ENCODE results near the gene PTPRN2. TPM values are rescaled to one million over a fixed set of nuclear protein-coding genes. Genes with fewer than 3 reads are reported as not detected.

PTPRN2 gene
- polyA plus RNA-seq, 2 donors: 0.37 to 0.40 TPM

GRCh38 chr7:157787275-157787701 is 800.3 kb downstream of the PTPRN2 start:
- 88 to 90% methylated on average over 13 of the region's 13 CpGs for WGBS, 2 donors
- peaks cover 0 to 4% of the 10 kb centered on the region in 2 donors for H3K27me3 ChIP-seq (ENCODE audit: control insufficient read depth in 1 of 2, insufficient read depth in 2 of 2, low read length in 2 of 2)
- H3K36me3 ChIP-seq (ENCODE audit: control insufficient read depth in 2 of 2, insufficient read depth in 2 of 2, low read length in 1 of 2): no peaks in the 10 kb centered on the region
- H3K27ac ChIP-seq (ENCODE audit: low read depth in 2 of 2, low read length in 1 of 2): no peak overlapping the region
- no peak overlapping the region for H3K4me3 ChIP-seq (ENCODE audit: low read depth in 1 of 2, low read length in 2 of 2)
- H3K4me1 ChIP-seq (ENCODE audit: control insufficient read depth in 2 of 2, insufficient read depth in 2 of 2, low read length in 1 of 2): peaks cover 0 to 3% of the 10 kb centered on the region in 2 donors
- no peaks in the 10 kb centered on the region for H3K9me3 ChIP-seq (ENCODE audit: control insufficient read depth in 2 of 2, insufficient read depth in 1 of 2, low read depth in 1 of 2, low read length in 1 of 2)

GRCh38 chr7:157786375-157787274 is 801.0 kb downstream of the PTPRN2 start:
- H3K4me1 ChIP-seq (ENCODE audit: control insufficient read depth in 2 of 2, insufficient read depth in 2 of 2, low read length in 1 of 2): peaks cover 0 to 3% of the 10 kb centered on the region in 2 donors
- WGBS, 2 donors: 91 to 93% methylated on average over 22 to 38 of the region's 47 CpGs
- no peaks in the 10 kb centered on the region for H3K27me3 ChIP-seq (ENCODE audit: control insufficient read depth in 1 of 2, insufficient read depth in 2 of 2, low read length in 2 of 2)

GRCh38 chr7:157785486-157786186 is 802.0 kb downstream of the PTPRN2 start:
- 89 to 90% methylated on average over 32 of the region's 32 CpGs for WGBS, 2 donors
- Histone ChIP-seq H3K9me3 (ENCODE audit: control insufficient read depth in 2 of 2, insufficient read depth in 1 of 2, low read depth in 1 of 2, low read length in 1 of 2) (no peaks in the 10 kb centered on the region), H3K27ac (ENCODE audit: low read depth in 2 of 2, low read length in 1 of 2) (no peak overlapping the region), H3K4me3 (ENCODE audit: low read depth in 1 of 2, low read length in 2 of 2) (no peak overlapping the region), H3K27me3 (ENCODE audit: control insufficient read depth in 1 of 2, insufficient read depth in 2 of 2, low read length in 2 of 2) (no peaks in the 10 kb centered on the region), H3K36me3 (ENCODE audit: control insufficient read depth in 2 of 2, insufficient read depth in 2 of 2, low read length in 1 of 2) (no peaks in the 10 kb centered on the region), H3K4me1 (ENCODE audit: control insufficient read depth in 2 of 2, insufficient read depth in 2 of 2, low read length in 1 of 2) (peaks cover 0 to 3% of the 10 kb centered on the region in 2 donors)

More at GRCh38 chr7:157786375-157787274, 801.0 kb downstream of the PTPRN2 start:
- Histone ChIP-seq H3K36me3 (ENCODE audit: control insufficient read depth in 2 of 2, insufficient read depth in 2 of 2, low read length in 1 of 2) (no peaks in the 10 kb centered on the region), H3K9me3 (ENCODE audit: control insufficient read depth in 2 of 2, insufficient read depth in 1 of 2, low read depth in 1 of 2, low read length in 1 of 2) (no peaks in the 10 kb centered on the region), H3K27ac (ENCODE audit: low read depth in 2 of 2, low read length in 1 of 2) (no peak overlapping the region), H3K4me3 (ENCODE audit: low read depth in 1 of 2, low read length in 2 of 2) (no peak overlapping the region)

- Histone ChIP-seq H3K36me3 (ENCODE audit: control insufficient read depth in 2 of 2, insufficient read depth in 2 of 2, low read length in 1 of 2) (no peaks in the 10 kb centered on the region), H3K4me1 (ENCODE audit: control insufficient read depth in 2 of 2, insufficient read depth in 2 of 2, low read length in 1 of 2) (peaks cover 0 to 3% of the 10 kb centered on the region in 2 donors), H3K4me3 (ENCODE audit: low read depth in 1 of 2, low read length in 2 of 2) (no peak overlapping the region), H3K27me3 (ENCODE audit: control insufficient read depth in 1 of 2, insufficient read depth in 2 of 2, low read length in 2 of 2) (no peaks in the 10 kb centered on the region), H3K27ac (ENCODE audit: low read depth in 2 of 2, low read length in 1 of 2) (no peak overlapping the region), H3K9me3 (ENCODE audit: control insufficient read depth in 2 of 2, insufficient read depth in 1 of 2, low read depth in 1 of 2, low read length in 1 of 2) (no peaks in the 10 kb centered on the region)
- 84 to 88% methylated on average over 26 of the region's 26 CpGs for WGBS, 2 donors
Observed at GRCh38 chr7:157784979-157785441, 802.6 kb downstream of the PTPRN2 start.

- 67 to 77% methylated on average over 27 of the region's 27 CpGs for WGBS, 2 donors
- H3K36me3 ChIP-seq (ENCODE audit: control insufficient read depth in 2 of 2, insufficient read depth in 2 of 2, low read length in 1 of 2): no peaks in the 10 kb centered on the region
- no peak overlapping the region for H3K4me3 ChIP-seq (ENCODE audit: low read depth in 1 of 2, low read length in 2 of 2)
- peaks cover 0 to 3% of the 10 kb centered on the region in 2 donors for H3K4me1 ChIP-seq (ENCODE audit: control insufficient read depth in 2 of 2, insufficient read depth in 2 of 2, low read length in 1 of 2)
- H3K27me3 ChIP-seq (ENCODE audit: control insufficient read depth in 1 of 2, insufficient read depth in 2 of 2, low read length in 2 of 2): no peaks in the 10 kb centered on the region
- no peaks in the 10 kb centered on the region for H3K9me3 ChIP-seq (ENCODE audit: control insufficient read depth in 2 of 2, insufficient read depth in 1 of 2, low read depth in 1 of 2, low read length in 1 of 2)
- H3K27ac ChIP-seq (ENCODE audit: low read depth in 2 of 2, low read length in 1 of 2): no peak overlapping the region
Observed at GRCh38 chr7:157784041-157784835, 803.4 kb downstream of the PTPRN2 start.

- H3K4me3 ChIP-seq (ENCODE audit: low read depth in 1 of 2, low read length in 2 of 2): no peak overlapping the region
- H3K27me3 ChIP-seq (ENCODE audit: control insufficient read depth in 1 of 2, insufficient read depth in 2 of 2, low read length in 2 of 2): no peaks in the 10 kb centered on the region
- H3K9me3 ChIP-seq (ENCODE audit: control insufficient read depth in 2 of 2, insufficient read depth in 1 of 2, low read depth in 1 of 2, low read length in 1 of 2): no peaks in the 10 kb centered on the region
- 84 to 89% methylated on average over 12 of the region's 12 CpGs for WGBS, 2 donors
- no peaks in the 10 kb centered on the region for H3K36me3 ChIP-seq (ENCODE audit: control insufficient read depth in 2 of 2, insufficient read depth in 2 of 2, low read length in 1 of 2)
- H3K27ac ChIP-seq (ENCODE audit: low read depth in 2 of 2, low read length in 1 of 2): no peak overlapping the region
- H3K4me1 ChIP-seq (ENCODE audit: control insufficient read depth in 2 of 2, insufficient read depth in 2 of 2, low read length in 1 of 2): peaks cover 0 to 3% of the 10 kb centered on the region in 2 donors
Observed at GRCh38 chr7:157782041-157782440, 805.6 kb downstream of the PTPRN2 start.

- no peaks in the 10 kb centered on the region for H3K27me3 ChIP-seq (ENCODE audit: control insufficient read depth in 1 of 2, insufficient read depth in 2 of 2, low read length in 2 of 2)
Observed at GRCh38 chr7:157780721-157781120, 806.9 kb downstream of the PTPRN2 start.

GRCh38 chr7:157780312-157780711 is 807.3 kb downstream of the PTPRN2 start:
- Histone ChIP-seq H3K9me3 (ENCODE audit: control insufficient read depth in 2 of 2, insufficient read depth in 1 of 2, low read depth in 1 of 2, low read length in 1 of 2) (no peaks in the 10 kb centered on the region), H3K4me3 (ENCODE audit: low read depth in 1 of 2, low read length in 2 of 2) (no peak overlapping the region), H3K27ac (ENCODE audit: low read depth in 2 of 2, low read length in 1 of 2) (no peak overlapping the region), H3K4me1 (ENCODE audit: control insufficient read depth in 2 of 2, insufficient read depth in 2 of 2, low read length in 1 of 2) (peaks cover 0 to 3% of the 10 kb centered on the region in 2 donors), H3K27me3 (ENCODE audit: control insufficient read depth in 1 of 2, insufficient read depth in 2 of 2, low read length in 2 of 2) (no peaks in the 10 kb centered on the region), H3K36me3 (ENCODE audit: control insufficient read depth in 2 of 2, insufficient read depth in 2 of 2, low read length in 1 of 2) (no peaks in the 10 kb centered on the region)
- WGBS, 2 donors: 78 to 86% methylated on average over 15 of the region's 15 CpGs

More at GRCh38 chr7:157780721-157781120, 806.9 kb downstream of the PTPRN2 start:
- Histone ChIP-seq H3K36me3 (ENCODE audit: control insufficient read depth in 2 of 2, insufficient read depth in 2 of 2, low read length in 1 of 2) (no peaks in the 10 kb centered on the region), H3K4me3 (ENCODE audit: low read depth in 1 of 2, low read length in 2 of 2) (no peak overlapping the region), H3K4me1 (ENCODE audit: control insufficient read depth in 2 of 2, insufficient read depth in 2 of 2, low read length in 1 of 2) (peaks cover 0 to 3% of the 10 kb centered on the region in 2 donors), H3K9me3 (ENCODE audit: control insufficient read depth in 2 of 2, insufficient read depth in 1 of 2, low read depth in 1 of 2, low read length in 1 of 2) (no peaks in the 10 kb centered on the region), H3K27ac (ENCODE audit: low read depth in 2 of 2, low read length in 1 of 2) (no peak overlapping the region)
- WGBS, 2 donors: 88% methylated on average over 15 of the region's 15 CpGs

- 83 to 85% methylated on average over 12 of the region's 12 CpGs for WGBS, 2 donors
- no peaks in the 10 kb centered on the region for H3K36me3 ChIP-seq (ENCODE audit: control insufficient read depth in 2 of 2, insufficient read depth in 2 of 2, low read length in 1 of 2)
- H3K4me3 ChIP-seq (ENCODE audit: low read depth in 1 of 2, low read length in 2 of 2): no peak overlapping the region
- H3K27ac ChIP-seq (ENCODE audit: low read depth in 2 of 2, low read length in 1 of 2): no peak overlapping the region
- peaks cover 0 to 4% of the 10 kb centered on the region in 2 donors for H3K9me3 ChIP-seq (ENCODE audit: control insufficient read depth in 2 of 2, insufficient read depth in 1 of 2, low read depth in 1 of 2, low read length in 1 of 2)
- H3K4me1 ChIP-seq (ENCODE audit: control insufficient read depth in 2 of 2, insufficient read depth in 2 of 2, low read length in 1 of 2): peaks cover 0 to 2% of the 10 kb centered on the region in 2 donors
- no peaks in the 10 kb centered on the region for H3K27me3 ChIP-seq (ENCODE audit: control insufficient read depth in 1 of 2, insufficient read depth in 2 of 2, low read length in 2 of 2)
Observed at GRCh38 chr7:157779206-157779605, 808.4 kb downstream of the PTPRN2 start.
